HG03432 (cell line): ENCODE measurements around the gene ASB15.
"Not testable (repeated sequence)": the region's sequence is repeated elsewhere in the genome, so short reads cannot be mapped to it uniquely, and the experiment has no call there.

Source experiments
- ATAC-seq: cut with Tn5 transposase; IDR thresholded peaks from one replicate; pipeline ENCODE4 v1.9.1; 2021; ENCODE audit warnings: mild to moderate bottlenecking, moderate library complexity; ENCODE audit not compliant: unreplicated experiment

The ASB15 gene

GRCh38 chr7:123601530-123601929 is at the start of gene ASB15:
Gene ASB15, plus strand, starts transcription at chr7:123601821. Its CDS starts 12,682 bp downstream, at chr7:123614503.
- ATAC-seq = no peak

DNA sequence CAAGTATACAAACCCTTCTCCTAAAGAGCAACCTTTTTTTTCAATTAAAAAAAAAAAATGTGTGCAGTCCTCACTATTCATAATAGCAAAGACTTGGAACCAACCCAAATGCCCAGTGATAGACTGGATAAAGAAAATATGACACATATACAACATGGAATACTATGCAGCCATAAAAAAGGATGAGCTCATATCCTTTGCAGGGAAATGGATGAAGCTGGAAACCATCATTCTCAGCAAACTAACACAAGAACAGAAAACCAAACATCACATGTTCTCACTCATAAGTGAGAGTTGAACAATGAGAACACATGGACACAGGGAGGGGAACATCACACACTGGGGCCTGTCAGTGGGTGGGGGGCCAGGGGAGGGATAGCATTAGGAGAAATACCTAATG is 49.5 kb upstream of the ASB15 start:
- ATAC-seq = not testable (repeated sequence)

- ATAC-seq = no peak
Measured at GRCh38 chr7:123552641-123553040, 49.0 kb upstream of the ASB15 start.

GRCh38 chr7:123553159-123553558 is 48.5 kb upstream of the ASB15 start:
- no peak for ATAC-seq

DNA sequence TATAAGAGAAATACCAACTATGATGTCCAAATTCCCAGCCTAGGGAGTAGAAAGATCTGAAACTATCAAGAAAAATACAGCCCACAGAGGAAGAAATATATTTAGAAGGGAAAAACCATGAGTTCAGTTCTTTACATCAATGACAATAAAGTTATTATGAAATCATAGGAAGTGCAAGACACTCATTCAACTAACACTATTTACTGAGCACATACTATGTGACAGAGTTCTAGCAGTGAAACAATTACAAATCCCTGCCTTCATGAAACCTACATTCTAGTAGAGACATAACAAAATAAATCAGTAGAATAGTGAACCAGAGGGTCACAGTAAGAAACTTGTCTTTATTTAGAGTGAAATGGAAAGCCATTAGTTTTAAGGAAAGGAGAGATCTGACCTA is 46.1 kb upstream of the ASB15 start:
- no peak for ATAC-seq

DNA sequence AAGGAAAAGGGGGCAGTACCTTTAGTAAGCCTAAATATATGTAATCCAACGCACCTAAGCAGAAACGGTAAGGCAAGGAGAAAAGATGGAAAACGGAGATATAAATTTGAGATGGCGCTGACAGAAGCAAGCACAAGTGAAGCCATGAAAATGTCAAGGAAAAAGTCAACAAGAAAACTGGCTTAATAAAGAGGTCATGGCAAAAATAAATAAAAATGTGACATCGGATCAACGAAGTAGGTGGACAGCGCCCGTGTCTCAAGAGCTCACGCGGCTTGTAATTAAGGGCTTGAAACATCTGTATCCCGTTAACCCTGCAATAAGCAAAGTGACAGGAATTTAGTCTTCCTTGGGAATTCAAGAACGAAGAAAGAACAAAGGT is 44.6 kb upstream of the ASB15 start:
- no peak for ATAC-seq

DNA sequence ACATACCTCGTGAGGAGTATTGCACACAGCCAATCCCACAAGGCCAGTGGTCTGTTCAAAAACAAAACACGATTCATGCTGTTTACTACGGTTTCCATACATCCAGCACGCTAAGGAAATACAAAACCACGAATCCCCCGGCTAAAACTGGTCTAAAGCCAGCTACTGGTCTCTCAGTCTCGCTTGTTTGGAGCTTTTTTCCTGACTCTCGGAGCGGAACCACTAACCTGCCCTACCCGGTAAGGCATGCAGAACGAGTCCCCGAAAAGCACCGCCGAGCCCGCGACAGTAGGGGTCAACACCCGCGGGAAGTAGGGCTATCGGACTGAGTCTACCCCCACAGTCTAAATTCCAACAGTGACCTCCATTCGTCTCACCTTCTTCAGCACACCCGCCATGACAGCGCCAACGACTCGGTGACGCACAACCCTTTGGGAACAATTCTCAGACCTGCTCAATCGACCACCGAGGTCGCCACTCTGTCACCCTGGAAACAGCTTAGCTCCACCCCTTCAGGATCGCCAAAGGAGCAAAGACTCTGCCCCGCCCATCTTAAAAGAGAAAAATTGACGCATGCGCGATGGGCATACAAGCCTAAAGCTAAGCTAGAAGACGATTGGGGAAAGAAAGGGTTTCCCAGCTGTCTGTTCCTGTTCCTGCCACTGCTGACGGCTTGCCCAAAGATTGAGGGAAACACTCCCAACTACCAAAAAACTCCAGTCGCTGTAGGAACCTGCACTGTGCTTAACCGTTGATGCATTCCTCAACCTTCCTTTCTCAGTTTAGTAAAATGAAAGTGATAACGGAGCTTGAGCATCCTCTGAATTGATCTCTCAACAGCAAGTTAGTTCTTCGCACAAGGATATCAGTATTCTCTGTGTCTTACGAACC is 44.0 kb upstream of the ASB15 start, which contains the start of gene NDUFA5:
NDUFA5 (minus strand) TSS at position 421 of the 891 bp plus-strand sequence; CDS start at position 398, 23 bp downstream.
- ATAC-seq = peak; percentile 98

- ATAC-seq = no peak
Measured at GRCh38 chr7:123558289-123558874, 43.2 kb upstream of the ASB15 start.

- no peak for ATAC-seq
Measured at GRCh38 chr7:123562121-123562520, 39.5 kb upstream of the ASB15 start.

GRCh38 chr7:123569352-123570010 is 32.1 kb upstream of the ASB15 start:
- ATAC-seq = no peak

GRCh38 chr7:123570390-123571182 is 31.0 kb upstream of the ASB15 start:
- peak; percentile 61 for ATAC-seq

- no peak for ATAC-seq
Measured at GRCh38 chr7:123571187-123571586, 30.4 kb upstream of the ASB15 start.

DNA sequence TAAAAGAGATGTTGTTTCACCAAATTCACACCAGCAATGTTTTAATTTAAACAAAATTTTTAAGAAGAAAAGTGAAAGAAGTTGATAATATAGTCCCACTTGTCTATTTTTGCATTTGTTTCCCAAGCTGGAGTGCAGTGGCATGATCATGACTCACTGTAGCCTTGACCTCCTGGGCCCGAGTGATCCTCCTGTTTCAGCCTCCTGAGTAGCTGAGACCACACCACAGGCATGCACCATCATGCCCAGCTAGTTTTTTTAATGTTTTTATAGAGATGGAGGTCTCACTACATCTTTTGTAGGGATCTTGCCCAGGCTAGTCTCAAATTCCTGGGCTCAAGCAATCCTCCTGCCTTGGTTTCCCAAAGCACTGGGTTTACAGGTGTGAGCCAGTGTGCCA is 29.9 kb upstream of the ASB15 start:
- ATAC-seq = no peak

DNA sequence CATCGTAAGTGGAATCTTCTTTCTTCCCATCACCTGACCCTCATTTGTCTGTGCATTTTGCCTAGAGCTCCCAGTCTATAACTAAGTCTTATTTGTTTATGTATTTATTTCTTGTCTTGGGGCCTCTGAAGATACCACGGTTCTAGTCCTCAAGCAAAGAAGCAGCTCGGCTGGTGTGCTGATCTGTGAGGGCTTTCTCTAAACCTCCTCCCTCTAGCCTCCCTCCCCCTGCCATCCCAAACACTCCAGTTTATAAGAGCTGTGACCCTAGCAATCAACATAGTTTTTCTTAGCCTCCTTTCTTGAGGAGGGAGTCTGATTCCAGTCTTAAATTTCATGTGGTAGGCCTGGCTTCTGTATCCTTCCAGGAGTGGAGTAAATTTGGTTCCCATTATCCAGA is 28.3 kb upstream of the ASB15 start:
- no peak for ATAC-seq

- no peak for ATAC-seq
Measured at GRCh38 chr7:123573896-123574467, 27.6 kb upstream of the ASB15 start.

- no peak for ATAC-seq
Measured at GRCh38 chr7:123579416-123579815, 22.2 kb upstream of the ASB15 start.

GRCh38 chr7:123580406-123581161 is 21.0 kb upstream of the ASB15 start:
- peak; percentile 90 for ATAC-seq

- no peak for ATAC-seq
Measured at GRCh38 chr7:123581162-123581459, 20.5 kb upstream of the ASB15 start.

DNA sequence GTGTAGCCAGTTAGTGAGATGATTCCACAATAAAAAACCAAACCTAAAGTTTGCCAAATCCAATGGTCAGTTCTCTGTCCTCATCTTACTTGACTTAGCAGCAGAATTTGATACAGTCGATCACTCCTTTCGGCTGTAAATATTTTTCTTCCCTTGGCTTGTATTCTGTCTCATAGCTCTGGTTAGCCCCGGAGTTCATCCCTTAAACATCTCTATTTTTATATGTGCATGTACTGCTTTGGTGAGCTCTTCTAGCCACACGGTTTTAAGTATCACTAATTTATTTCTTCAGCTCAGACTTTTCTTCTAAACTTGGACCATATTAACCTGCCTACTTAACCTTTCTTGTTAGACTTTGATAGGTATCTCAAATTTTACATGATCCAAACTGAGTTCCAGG is 17.8 kb upstream of the ASB15 start:
- no peak for ATAC-seq

- ATAC-seq = no peak
Measured at GRCh38 chr7:123588376-123588775, 13.2 kb upstream of the ASB15 start.
